ENCODE data around the gene CLCN1.

CLCN1 gene

GRCh38 chr7:143368387-143368786 is 52.5 kb downstream of the CLCN1 start:
- CTCF ChIA-PET, result interaction anchor here (1.0 kb wide), 1 partner anchor 128 kb away, joined by 5 read pairs; no protein-coding TSS in a partner anchor
- Mint-ChIP-seq H3K4me3 (no peak overlapping the region), H3K27ac (no peak overlapping the region), H3K4me1 (peaks cover 15% of the 10 kb centered on the region), H3K27me3 (peaks cover 59% of the 10 kb centered on the region), H3K36me3 (no peaks in the 10 kb centered on the region), H3K9me3 (no peaks in the 10 kb centered on the region)
- no peak for DNase-seq

DNA sequence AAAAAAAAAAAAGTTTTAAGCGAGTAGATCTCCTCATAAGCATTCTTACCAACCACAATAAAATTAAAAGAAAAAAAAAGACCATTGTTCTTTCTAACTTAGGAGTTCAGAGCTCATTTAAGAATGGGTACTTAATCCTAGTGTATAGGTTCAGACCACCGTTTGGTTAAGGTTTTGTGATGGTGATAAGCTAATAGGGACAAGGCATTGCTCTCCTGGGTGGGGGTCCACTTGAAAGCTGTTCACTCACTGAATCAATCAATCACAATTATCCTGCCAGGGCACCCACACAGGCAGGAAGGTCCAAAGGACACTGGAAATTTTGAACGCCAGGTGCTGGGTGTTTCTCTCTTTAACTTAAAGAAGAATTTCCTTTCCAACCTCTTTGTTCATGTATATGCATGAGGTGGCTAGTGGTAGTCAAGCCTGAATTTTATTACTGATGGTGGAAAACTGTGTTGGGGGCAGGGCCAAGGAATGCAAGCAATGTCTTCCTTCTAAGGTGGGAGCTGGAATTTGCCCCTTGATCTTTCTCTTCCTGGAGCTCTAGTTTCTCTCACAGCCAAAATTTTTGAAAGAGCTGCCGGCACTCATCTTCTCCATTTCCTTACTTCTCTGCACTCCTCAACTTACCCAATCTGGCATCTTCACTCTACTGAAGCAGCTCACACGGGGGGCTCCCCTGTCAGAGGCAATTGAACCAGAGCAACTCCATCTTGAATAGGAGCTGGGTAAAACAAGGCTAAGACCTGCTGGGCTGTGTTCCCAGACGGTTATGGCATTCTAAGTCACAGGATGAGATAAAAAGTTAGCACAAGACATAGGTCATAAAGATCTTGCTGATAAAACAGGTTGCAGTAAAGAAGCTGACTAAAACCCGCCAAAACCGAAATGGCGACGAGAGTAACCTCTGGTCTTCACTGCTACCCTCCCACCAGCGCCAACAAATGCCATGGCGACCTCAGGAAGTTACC is 54.1 kb downstream of the CLCN1 start:
- peaks cover 43% of the 10 kb centered on the region for H3K27me3 Mint-ChIP-seq
- no peaks in the 10 kb centered on the region for H3K36me3 Mint-ChIP-seq
- H3K27ac Mint-ChIP-seq, result no peak overlapping the region
- CTCF ChIA-PET, result interaction anchor here (1.1 to 3.1 kb wide), 4 partner anchors 10 to 130 kb away, joined by 3 to 10 read pairs (median 5); no protein-coding TSS in a partner anchor
- H3K9me3 Mint-ChIP-seq, result no peaks in the 10 kb centered on the region
- no peak overlapping the region for H3K4me3 Mint-ChIP-seq
- H3K4me1 Mint-ChIP-seq, result peaks cover 26% of the 10 kb centered on the region
- no peak for DNase-seq

DNA sequence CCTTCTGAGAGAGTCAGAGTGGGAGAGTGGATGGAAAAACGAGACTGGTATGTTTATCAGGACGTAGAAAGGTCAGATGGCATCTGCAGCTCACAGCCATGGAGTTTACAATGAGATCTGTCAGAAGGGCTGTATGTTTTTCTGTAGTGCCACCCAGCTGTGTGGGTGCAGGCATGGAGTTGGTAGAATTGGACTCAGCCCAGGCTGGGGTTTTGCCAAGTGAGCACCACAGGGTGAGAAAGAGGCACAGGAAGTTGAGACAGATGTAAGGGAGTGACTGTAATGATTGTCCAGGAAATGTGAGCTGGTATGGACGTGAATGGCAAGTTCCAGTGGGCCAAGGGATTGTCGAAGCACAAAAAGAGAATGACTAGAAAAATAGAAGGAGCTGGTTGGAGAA is 56.2 kb downstream of the CLCN1 start:
- Mint-ChIP-seq H3K27me3 (peaks cover 22% of the 10 kb centered on the region), H3K27ac (peak overlapping the region; percentile 60), H3K4me3 (no peak overlapping the region), H3K4me1 (peaks cover 46% of the 10 kb centered on the region), H3K36me3 (no peaks in the 10 kb centered on the region), H3K9me3 (no peaks in the 10 kb centered on the region)
- CTCF ChIA-PET, result interaction anchor here (0.8 to 3.1 kb wide), 7 partner anchors 12 to 784 kb away, joined by 3 to 10 read pairs (median 4); no protein-coding TSS in a partner anchor
- DNase-seq, result peak; percentile 51

DNA sequence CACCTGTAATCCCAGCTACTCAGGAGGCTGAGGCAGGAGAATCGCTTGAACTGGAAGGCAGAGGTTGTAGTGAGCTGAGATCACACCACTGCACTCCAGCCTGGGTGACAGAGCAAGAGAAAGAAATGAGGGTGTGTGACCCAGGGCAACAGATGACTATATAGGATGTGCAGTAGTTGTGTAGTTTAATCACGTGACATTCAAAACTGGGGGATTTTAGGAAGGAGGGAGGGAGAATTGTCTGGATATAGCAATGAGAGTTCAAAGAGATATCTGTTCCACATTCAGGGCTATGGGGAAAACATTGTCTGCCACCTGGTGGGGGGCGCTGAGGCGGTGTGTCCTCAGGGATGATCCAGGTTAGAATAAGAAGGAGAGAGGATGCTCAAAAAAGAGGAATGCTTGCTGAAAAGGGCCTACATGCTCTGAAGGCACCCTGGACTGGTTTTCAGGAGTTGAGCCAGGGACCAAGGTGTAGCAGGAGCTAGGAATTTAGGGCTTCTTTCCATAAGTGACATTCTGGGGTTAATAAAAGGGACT is 57.4 kb downstream of the CLCN1 start:
- CTCF ChIA-PET, result no interaction called here
- no peak overlapping the region for H3K27ac Mint-ChIP-seq
- H3K4me1 Mint-ChIP-seq, result peaks cover 55% of the 10 kb centered on the region
- DNase-seq, result no peak
- H3K36me3 Mint-ChIP-seq, result no peaks in the 10 kb centered on the region
- H3K27me3 Mint-ChIP-seq, result peaks cover 10% of the 10 kb centered on the region
- H3K4me3 Mint-ChIP-seq, result no peak overlapping the region
- H3K9me3 Mint-ChIP-seq, result no peaks in the 10 kb centered on the region

DNA sequence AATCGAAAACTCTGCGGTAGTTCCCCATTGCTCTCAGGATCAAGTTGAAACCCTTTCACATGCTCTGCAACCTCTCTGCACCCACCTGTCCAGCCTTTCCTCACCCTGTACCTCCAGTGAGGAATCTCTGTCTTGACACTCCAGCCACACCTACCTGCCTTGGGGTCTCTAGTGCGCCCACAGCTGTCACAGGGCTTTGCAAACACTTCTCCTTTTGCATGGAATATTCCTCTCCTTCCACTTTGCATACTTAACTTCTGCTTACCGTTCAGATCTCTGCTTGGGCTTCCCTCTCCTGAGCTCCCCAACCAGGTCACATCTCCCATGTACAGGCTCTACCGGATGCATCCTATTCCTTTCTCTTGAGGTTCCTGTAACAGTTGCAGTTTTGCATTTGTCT is 58.6 kb downstream of the CLCN1 start:
- Mint-ChIP-seq H3K36me3 (no peaks in the 10 kb centered on the region), H3K27ac (peak overlapping the region; percentile 90), H3K27me3 (peaks cover 6% of the 10 kb centered on the region), H3K4me3 (no peak overlapping the region), H3K9me3 (no peaks in the 10 kb centered on the region), H3K4me1 (peaks cover 67% of the 10 kb centered on the region)
- CTCF ChIA-PET, result interaction anchor here (0.7 to 2.3 kb wide), 3 partner anchors 64 to 134 kb away, joined by 3 to 9 read pairs (median 6); no protein-coding TSS in a partner anchor
- no peak for DNase-seq

GRCh38 chr7:143375298-143376034 is 59.6 kb downstream of the CLCN1 start:
- DNase-seq, result peak; percentile 55
- no peaks in the 10 kb centered on the region for H3K36me3 Mint-ChIP-seq
- CTCF ChIA-PET, result interaction anchor here (0.8 to 2.3 kb wide), 9 partner anchors 9 to 135 kb away, joined by 3 to 9 read pairs (median 5); no protein-coding TSS in a partner anchor
- no peaks in the 10 kb centered on the region for H3K27me3 Mint-ChIP-seq
- H3K4me1 Mint-ChIP-seq, result peaks cover 73% of the 10 kb centered on the region
- H3K4me3 Mint-ChIP-seq, result no peak overlapping the region
- H3K9me3 Mint-ChIP-seq, result no peaks in the 10 kb centered on the region
- H3K27ac Mint-ChIP-seq, result peak overlapping the region; percentile 90

- Mint-ChIP-seq H3K27ac (peak overlapping the region; percentile 29), H3K4me1 (peaks cover 73% of the 10 kb centered on the region), H3K36me3 (no peaks in the 10 kb centered on the region), H3K27me3 (no peaks in the 10 kb centered on the region), H3K9me3 (no peaks in the 10 kb centered on the region), H3K4me3 (no peak overlapping the region)
- CTCF ChIA-PET, result interaction anchor here (1.3 to 2.1 kb wide), 3 partner anchors 38 to 80 kb away, joined by 3 to 5 read pairs (median 5); no protein-coding TSS in a partner anchor
- no peak for DNase-seq
These were observed 60.5 kb downstream of the CLCN1 start for GRCh38 chr7:143376396-143376795.

DNA sequence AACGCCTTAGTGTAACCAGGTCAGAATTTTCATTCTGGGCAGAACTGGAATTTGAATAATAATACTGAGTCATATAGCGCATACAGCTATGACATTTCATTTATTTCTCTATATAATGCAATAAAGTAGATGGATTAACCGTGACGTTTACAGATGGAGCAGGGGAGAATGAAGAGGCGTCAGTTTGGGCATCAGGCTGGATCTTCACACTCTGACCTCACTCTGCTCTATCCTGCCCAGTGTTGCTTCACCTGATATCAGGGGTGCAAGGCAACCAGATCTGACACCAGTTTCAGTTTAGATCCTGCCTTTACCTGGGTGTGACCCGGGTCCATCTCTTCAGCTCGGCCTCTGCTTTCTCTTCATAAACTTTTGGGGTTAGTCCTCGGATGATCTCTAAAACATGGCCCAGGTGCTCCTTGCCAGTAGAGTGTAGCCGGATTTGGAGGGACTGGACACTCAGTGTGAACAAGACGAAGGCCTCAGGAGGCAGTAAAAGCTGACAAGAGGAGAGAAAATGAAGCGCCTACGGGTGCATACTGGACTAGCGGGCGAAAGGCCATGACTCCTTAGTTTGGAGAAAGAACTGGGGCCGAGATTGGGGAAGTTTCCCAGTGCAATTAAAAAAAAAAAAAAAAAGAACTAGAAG is 63.8 kb downstream of the CLCN1 start:
- H3K9me3 Mint-ChIP-seq, result no peaks in the 10 kb centered on the region
- CTCF ChIA-PET, result interaction anchor here (0.6 to 3.4 kb wide), 21 partner anchors 9 to 357 kb away, joined by 3 to 38 read pairs (median 5); partner anchors contain the start of genes EPHA1 and GSTK1
- peak overlapping the region; percentile 91 for H3K27ac Mint-ChIP-seq
- H3K4me1 Mint-ChIP-seq, result peaks cover 49% of the 10 kb centered on the region
- H3K27me3 Mint-ChIP-seq, result no peaks in the 10 kb centered on the region
- no peak for DNase-seq
- H3K36me3 Mint-ChIP-seq, result peaks cover 7% of the 10 kb centered on the region
- H3K4me3 Mint-ChIP-seq, result peak overlapping the region; percentile 78

DNA sequence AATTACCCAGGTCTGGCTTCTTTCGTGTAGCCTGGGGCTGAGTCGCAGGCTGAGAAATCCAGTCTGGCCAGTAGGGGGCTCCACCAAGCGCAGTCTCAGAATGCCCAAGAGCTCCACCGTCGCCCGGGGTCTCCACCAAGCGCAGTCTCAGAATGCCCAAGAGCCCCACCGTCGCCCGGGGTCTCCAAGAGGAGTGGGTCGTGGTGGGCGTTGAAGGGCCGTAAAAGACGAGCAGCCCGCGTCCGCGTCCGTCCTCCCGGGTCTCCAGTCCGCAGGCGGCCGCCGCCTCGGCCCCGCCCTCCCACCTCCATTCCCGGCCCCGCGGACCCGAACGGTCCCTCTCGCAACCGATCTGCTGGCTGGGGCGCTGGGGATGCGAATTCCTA is 64.3 kb downstream of the CLCN1 start:
- Mint-ChIP-seq H3K36me3 (peaks cover 7% of the 10 kb centered on the region), H3K9me3 (no peaks in the 10 kb centered on the region), H3K27me3 (no peaks in the 10 kb centered on the region), H3K4me1 (peaks cover 44% of the 10 kb centered on the region), H3K27ac (peak overlapping the region; percentile 91), H3K4me3 (peak overlapping the region; percentile 78)
- CTCF ChIA-PET, result interaction anchor here (0.6 to 3.4 kb wide), 19 partner anchors 8 to 357 kb away, joined by 3 to 38 read pairs (median 5); partner anchors contain the start of genes EPHA1 and GSTK1
- DNase-seq, result peak; percentile 91

DNA sequence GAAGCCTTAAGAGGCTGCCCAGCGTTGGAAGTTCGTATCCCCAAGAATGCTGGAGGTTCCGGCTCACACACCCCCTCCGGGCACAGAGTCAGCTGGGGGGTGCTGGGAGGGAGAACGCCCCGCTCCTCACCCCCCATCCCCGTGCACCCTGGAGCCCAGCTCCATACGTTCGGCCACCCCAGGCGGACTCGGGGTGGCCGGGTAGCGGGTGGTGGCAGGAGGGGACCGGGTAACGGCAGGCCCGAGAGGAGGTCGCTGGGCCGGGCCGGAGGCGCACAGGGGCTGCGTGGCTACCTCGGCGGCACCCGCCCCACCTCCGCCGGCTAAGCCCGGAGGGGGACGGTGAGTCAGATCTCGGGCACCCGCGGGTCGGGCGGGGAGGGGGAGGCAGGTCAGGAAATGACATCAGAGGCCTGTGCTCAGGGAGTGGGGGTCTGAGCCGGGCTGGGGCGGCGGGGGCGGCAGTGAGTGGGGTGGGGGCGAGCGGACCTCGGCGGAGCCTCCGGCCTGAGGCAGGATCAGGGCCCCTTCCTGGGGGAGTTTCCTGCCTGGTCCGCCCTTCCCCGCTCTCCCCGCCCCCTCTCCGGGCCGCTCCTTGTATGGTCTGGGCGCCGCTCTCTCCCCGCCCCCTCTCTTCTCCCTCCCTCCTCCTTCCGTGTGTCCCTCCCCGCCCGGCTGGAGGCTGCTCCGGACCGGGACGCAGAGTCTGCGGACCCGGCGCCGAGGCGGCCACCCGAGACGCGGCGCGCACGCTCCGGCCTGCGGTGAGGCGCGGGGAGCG is 64.9 kb downstream of the CLCN1 start, which contains the start of gene ZYX:
TSS of gene ZYX (plus strand) at position 700 of the 781 bp plus-strand sequence. CDS start 227 bp downstream, outside the sequence.
- Mint-ChIP-seq H3K4me1 (peaks cover 38% of the 10 kb centered on the region), H3K27ac (peak within 1 kb of the TSS; percentile 91), H3K27me3 (no peaks in the 10 kb centered on the region), H3K9me3 (no peaks in the 10 kb centered on the region), H3K36me3 (peaks cover 7% of the 10 kb centered on the region), H3K4me3 (peak within 1 kb of the TSS; percentile 78)
- CTCF ChIA-PET, result interaction anchor here (0.6 to 3.4 kb wide), 15 partner anchors 8 to 356 kb away, joined by 3 to 38 read pairs (median 5); partner anchors contain the start of genes EPHA1 and GSTK1
- DNase-seq, result peak; percentile 92

GRCh38 chr7:143381427-143382125 is 65.7 kb downstream of the CLCN1 start:
- no peaks in the 10 kb centered on the region for H3K27me3 Mint-ChIP-seq
- peaks cover 30% of the 10 kb centered on the region for H3K4me1 Mint-ChIP-seq
- CTCF ChIA-PET, result interaction anchor here (3.4 kb wide), 1 partner anchor 34 kb away, joined by 38 read pairs; no protein-coding TSS in a partner anchor
- peak overlapping the region; percentile 67 for H3K4me3 Mint-ChIP-seq
- no peaks in the 10 kb centered on the region for H3K9me3 Mint-ChIP-seq
- H3K36me3 Mint-ChIP-seq, result peaks cover 7% of the 10 kb centered on the region
- no peak for DNase-seq
- peak overlapping the region; percentile 69 for H3K27ac Mint-ChIP-seq

GRCh38 chr7:143382126-143382790 is 66.3 kb downstream of the CLCN1 start:
- DNase-seq, result no peak
- Mint-ChIP-seq H3K4me1 (peaks cover 25% of the 10 kb centered on the region), H3K27me3 (no peaks in the 10 kb centered on the region), H3K36me3 (peaks cover 7% of the 10 kb centered on the region), H3K27ac (peak overlapping the region; percentile 69), H3K4me3 (peak overlapping the region; percentile 67), H3K9me3 (no peaks in the 10 kb centered on the region)
- CTCF ChIA-PET, result no interaction called here

Data from activated naive CD4-positive, alpha-beta T cell treated with anti-CD3 and anti-CD28 coated beads, Interleukin-2, amount 10 ng/mL, durations not matched to agents 7 days and 5 days (primary cell).